HepG2 (cell line): Measurements from ENCODE around the gene CACNA1G. TPM values are rescaled to one million over a fixed set of nuclear protein-coding genes. Genes with fewer than 3 reads are reported as not detected.

ENCODE experiments used
- CCDC6 ChIP-seq: sonication (generic); formaldehyde crosslinking; IDR thresholded peaks from 2 replicates; pipeline ENCODE4 v1.8.1; 2022; ENCODE audit warnings: mild to moderate bottlenecking, missing genetic modification reagents, moderate library complexity
- DZIP1 ChIP-seq: sonication (generic); formaldehyde crosslinking; IDR thresholded peaks from 2 replicates; pipeline ENCODE4 v1.5.0; 2020; ENCODE audit warnings: mild to moderate bottlenecking, missing genetic modification reagents
- ISL2 ChIP-seq: sonication (generic); formaldehyde crosslinking; IDR thresholded peaks from 2 replicates; pipeline ENCODE4 v1.5.0; 2020; ENCODE audit warnings: missing genetic modification reagents
- MAFK ChIP-seq, 2 experiments: IDR thresholded peaks in 1 of 2; conservative IDR thresholded peaks in 1 of 2; 2 replicates each; pipeline ENCODE4 v1.6.1; 2011; ENCODE audit warnings: improper control_type of control experiment in 2 of 2, low read length in 2 of 2
- MLXIP ChIP-seq: sonication (generic); formaldehyde crosslinking; IDR thresholded peaks from 2 replicates; pipeline ENCODE4 v1.9.0; 2021; ENCODE audit warnings: missing genetic modification reagents, borderline replicate concordance
- MXD4 ChIP-seq: IDR thresholded peaks from 2 replicates; pipeline ENCODE4 v1.6.1; 2016; ENCODE audit warnings: mild to moderate bottlenecking, missing biosample characterization, missing genetic modification reagents
- PBX2 ChIP-seq: IDR thresholded peaks from 2 replicates; pipeline ENCODE4 v1.6.1; 2016; ENCODE audit warnings: control low read depth
- POLR2AphosphoS5 ChIP-seq: IDR thresholded peaks from 2 replicates; pipeline ENCODE4 v1.6.1; 2012; ENCODE audit warnings: low read depth, low read length
- PPARG ChIP-seq: conservative IDR thresholded peaks from 2 replicates; pipeline ENCODE4 v1.6.1; 2016; ENCODE audit warnings: missing biosample characterization, missing genetic modification reagents
- RAD21 ChIP-seq: fragments of 450-650 bp; formaldehyde crosslinking; IDR thresholded peaks from 2 replicates; pipeline ENCODE4 v1.5.0; 2020; ENCODE audit warnings: mild to moderate bottlenecking
- SIX1 ChIP-seq: sonication (generic); formaldehyde crosslinking; IDR thresholded peaks from 2 replicates; pipeline ENCODE4 v1.4.0; 2020; ENCODE audit warnings: missing genetic modification reagents, borderline replicate concordance
- SMARCC2 ChIP-seq: fragments of 450-650 bp; IDR thresholded peaks from 2 replicates; pipeline ENCODE4 v1.6.1; 2017; ENCODE audit warnings: antibody characterized with exemption, mild to moderate bottlenecking
- SRSF1 ChIP-seq: fragments of 200-400 bp; formaldehyde crosslinking; optimal IDR thresholded peaks from 2 replicates; pipeline ENCODE3; 2017; ENCODE audit warnings: mild to moderate bottlenecking, low read depth, low read length, moderate library complexity
- WIZ ChIP-seq: sonication (generic); formaldehyde crosslinking; IDR thresholded peaks from 2 replicates; pipeline ENCODE4 v1.5.1; 2020; ENCODE audit warnings: mild to moderate bottlenecking, missing genetic modification reagents
- ZIK1 ChIP-seq: sonication (generic); formaldehyde crosslinking; IDR thresholded peaks from 2 replicates; pipeline ENCODE4 v1.5.0; 2020; ENCODE audit warnings: mild to moderate bottlenecking, low read depth, missing genetic modification reagents, borderline replicate concordance
- ZKSCAN8 ChIP-seq: IDR thresholded peaks from 2 replicates; pipeline ENCODE4 v1.6.1; 2016; ENCODE audit warnings: borderline replicate concordance, missing genetic modification reagents, missing compliant biosample characterization
- ZNF337 ChIP-seq: sonication (generic); formaldehyde crosslinking; IDR thresholded peaks from 2 replicates; pipeline ENCODE4 v1.5.1; 2020; ENCODE audit warnings: missing genetic modification reagents, low read depth, mild to moderate bottlenecking, borderline replicate concordance
- ZNF740 ChIP-seq: sonication (generic); formaldehyde crosslinking; IDR thresholded peaks from 2 replicates; pipeline ENCODE4 v1.4.0; 2020; ENCODE audit warnings: missing genetic modification reagents
- ZNF761 ChIP-seq: sonication (generic); formaldehyde crosslinking; conservative IDR thresholded peaks from 2 replicates; pipeline ENCODE4 v1.4.0; 2020; ENCODE audit warnings: mild to moderate bottlenecking, missing genetic modification reagents
- ZNF775 ChIP-seq: sonication (generic); formaldehyde crosslinking; IDR thresholded peaks from 2 replicates; pipeline ENCODE4 v1.4.0; 2020; ENCODE audit warnings: missing genetic modification reagents, mild to moderate bottlenecking, moderate library complexity, borderline replicate concordance
- ZSCAN20 ChIP-seq: sonication (generic); formaldehyde crosslinking; IDR thresholded peaks from 2 replicates; pipeline ENCODE4 v1.4.0; 2020; ENCODE audit warnings: missing genetic modification reagents, mild to moderate bottlenecking, borderline replicate concordance
- polyA plus RNA-seq, 8 experiments: library from polyadenylated mRNA; depleted of rRNA in 3 of 8; stranded (reverse) in 7 of 8; unstranded in 1 of 8; fragments of >200 nt; fragmentation: Illumina TruSeq in 4 of 8; extraction: Trizol in 4 of 8; gene quantifications; 2 replicates each; pipeline versions ENCODE4 v1.2.1 to v1.2.3, GENCODE V29; 2011 to 2016; ENCODE audit warnings: low read depth in 4 of 8, missing spikeins in 1 of 8, mixed read lengths in 1 of 8; ENCODE audit not compliant: insufficient read depth in 1 of 8
- total RNA-seq, 5 experiments: library from RNA; depleted of rRNA; stranded (reverse); fragments of >200 nt; fragmentation: Illumina TruSeq; extraction: Trizol; gene quantifications; 2 replicates each; pipeline ENCODE4 v1.2.3, GENCODE V29; 2016; ENCODE audit warnings: low read depth in 1 of 5

CACNA1G gene
- total and polyA plus RNA-seq, 2 of the 13 experiments (the other 11 are each of a cell fraction or from before 2014, with no cell fraction given), result 0.02 TPM; not detected in 1

- TF ChIP-seq MAFK (conservative IDR thresholded peaks at IDR 0.05 in 1 of 2, IDR thresholded peaks at IDR 0.05 in 1 of 2; ENCODE audit: low read length in 2 of 2) (no peak), ZNF740 (CRISPR knock-in tag) (no peak; the same call in 1 of the 2 replicates), CCDC6 (CRISPR knock-in tag) (peak; percentile 97), ZNF775 (CRISPR knock-in tag) (0 out of 2 replicates have a peak, but pooled peaks have one; percentile 60), SRSF1 (peak; percentile 13), MXD4 (0 out of 2 replicates have a peak, but pooled peaks have one; percentile 36), ZNF337 (CRISPR knock-in tag) (peak; percentile 51; the same call in 1 of the 2 replicates), ZIK1 (CRISPR knock-in tag) (no peak; the same call in 1 of the 2 replicates), SIX1 (peak; percentile 78; the same call in 1 of the 2 replicates), ISL2 (CRISPR knock-in tag) (peak; percentile 94), PBX2 (no peak), SMARCC2 (no peak), RAD21 (CRISPR knock-in tag) (peak; percentile 75; the same call in 1 of the 2 replicates), DZIP1 (CRISPR knock-in tag) (0 out of 2 replicates have a peak, but pooled peaks have one; percentile 80), PPARG (peak; percentile 81; the same call in 1 of the 2 replicates), ZNF761 (CRISPR knock-in tag) (no peak; the same call in 1 of the 2 replicates), WIZ (CRISPR knock-in tag) (0 out of 2 replicates have a peak, but pooled peaks have one; percentile 80), POLR2AphosphoS5 (peak; percentile 32; the same call in 1 of the 2 replicates), MLXIP (peak; percentile 96), ZSCAN20 (CRISPR knock-in tag) (no peak), ZKSCAN8 (CRISPR knock-in tag) (peak; percentile 53; the same call in 1 of the 2 replicates)
Measured at GRCh38 chr17:50542795-50543774, 17.4 kb upstream of the CACNA1G start (continued).
